Measurements from ENCODE around the gene MDFI. TPM values are rescaled to one million over a fixed set of nuclear protein-coding genes. Genes with fewer than 3 reads are reported as not detected.

Gene MDFI
- total RNA-seq, 1 experiment from 2014 or later: 96.4 TPM

DNA sequence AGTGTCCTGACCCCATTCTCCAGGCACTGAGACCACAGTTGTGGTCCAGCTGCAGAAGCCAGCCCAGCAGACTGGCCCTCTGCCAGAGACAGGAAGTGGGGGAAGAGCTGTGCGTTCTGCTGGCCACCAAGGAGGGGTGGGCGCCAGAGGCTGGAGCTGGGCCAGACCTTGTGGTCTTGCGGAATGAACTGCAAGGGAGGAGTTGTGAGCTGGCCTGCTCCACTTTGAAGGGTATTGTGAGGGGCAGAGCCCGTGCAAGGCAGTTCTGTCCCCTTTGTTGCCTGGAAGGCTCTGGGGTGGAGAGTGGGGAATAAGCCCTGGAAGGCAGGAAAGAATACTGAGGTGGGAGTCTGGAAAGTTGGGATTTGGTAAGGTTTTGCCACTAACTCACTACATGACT is 3.6 kb upstream of the MDFI start:
- Histone ChIP-seq H2AFZ (ENCODE audit: low read length) (no peak overlapping the region), H3K36me3 (ENCODE audit: low read depth, low read length) (no peaks in the 10 kb centered on the region), H3K27me3 (ENCODE audit: low read length) (no peaks in the 10 kb centered on the region), H3K9me2 (replicated peaks; ENCODE audit: low read length) (no peaks in the 10 kb centered on the region), H3K4me2 (ENCODE audit: low read length) (no peak overlapping the region), H3K9me3 (ENCODE audit: low read length) (no peaks in the 10 kb centered on the region), H3F3A (ENCODE audit: low read length, unreplicated experiment) (no peaks in the 10 kb centered on the region), H3K4me3 (ENCODE audit: low read length) (no peak overlapping the region), H3K9ac (ENCODE audit: low read length) (no peak overlapping the region), H3K4me1 (ENCODE audit: insufficient read depth, low read length) (peaks cover 7% of the 10 kb centered on the region), H3K79me2 (ENCODE audit: low read length) (peaks cover 19% of the 10 kb centered on the region), H4K20me1 (ENCODE audit: low read length) (no peaks in the 10 kb centered on the region), H3K27ac (ENCODE audit: low read length) (no peak overlapping the region)
- no TSS peak for BruUV-seq (replicated peaks)
- CTCF ChIA-PET: no interaction called here
- DNase-seq (no peak), ATAC-seq (no peak)
- POLR2A ChIA-PET (ENCODE audit: unreplicated experiment): no interaction called here
- intact Hi-C loops (cut with micrococcal nuclease): no loop called here
- TF ChIP-seq, protein P1, sequence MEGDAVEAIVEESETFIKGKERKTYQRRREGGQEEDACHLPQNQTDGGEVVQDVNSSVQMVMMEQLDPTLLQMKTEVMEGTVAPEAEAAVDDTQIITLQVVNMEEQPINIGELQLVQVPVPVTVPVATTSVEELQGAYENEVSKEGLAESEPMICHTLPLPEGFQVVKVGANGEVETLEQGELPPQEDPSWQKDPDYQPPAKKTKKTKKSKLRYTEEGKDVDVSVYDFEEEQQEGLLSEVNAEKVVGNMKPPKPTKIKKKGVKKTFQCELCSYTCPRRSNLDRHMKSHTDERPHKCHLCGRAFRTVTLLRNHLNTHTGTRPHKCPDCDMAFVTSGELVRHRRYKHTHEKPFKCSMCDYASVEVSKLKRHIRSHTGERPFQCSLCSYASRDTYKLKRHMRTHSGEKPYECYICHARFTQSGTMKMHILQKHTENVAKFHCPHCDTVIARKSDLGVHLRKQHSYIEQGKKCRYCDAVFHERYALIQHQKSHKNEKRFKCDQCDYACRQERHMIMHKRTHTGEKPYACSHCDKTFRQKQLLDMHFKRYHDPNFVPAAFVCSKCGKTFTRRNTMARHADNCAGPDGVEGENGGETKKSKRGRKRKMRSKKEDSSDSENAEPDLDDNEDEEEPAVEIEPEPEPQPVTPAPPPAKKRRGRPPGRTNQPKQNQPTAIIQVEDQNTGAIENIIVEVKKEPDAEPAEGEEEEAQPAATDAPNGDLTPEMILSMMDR (conservative IDR thresholded peaks at IDR 0.05; ENCODE audit: low read depth, low read length): no peak
- TF ChIP-seq EZH2phosphoT487 (IDR thresholded peaks at IDR 0.05; ENCODE audit: borderline replicate concordance, low read length): no peak
- TF ChIP-seq EZH2 (IDR thresholded peaks at IDR 0.05; ENCODE audit: low read length, unreplicated experiment): no peak

DNA sequence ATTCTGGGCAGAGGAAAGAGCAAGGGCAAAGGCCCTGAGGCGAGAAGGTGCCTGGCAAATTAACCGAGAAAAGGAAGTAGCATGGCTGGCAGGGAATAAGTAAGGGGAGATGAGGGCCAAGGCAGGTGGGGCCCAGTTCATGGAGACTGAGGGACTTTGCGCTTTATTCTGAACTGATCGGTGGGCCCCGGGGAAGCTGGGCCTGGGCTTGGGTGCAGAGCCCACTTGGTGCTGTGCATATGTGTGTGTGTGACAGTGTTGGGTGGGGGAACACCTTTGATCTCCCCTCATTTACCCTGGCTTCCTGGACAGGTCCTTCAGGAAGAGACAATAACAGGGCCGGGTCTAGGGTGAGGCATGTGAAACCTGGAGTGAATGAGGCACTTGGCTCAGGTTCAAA is 2.9 kb upstream of the MDFI start:
- POLR2A ChIA-PET (ENCODE audit: unreplicated experiment): no interaction called here
- H3K4me2 ChIP-seq (ENCODE audit: low read length): no peak overlapping the region
- no peaks in the 10 kb centered on the region for H3K27me3 ChIP-seq (ENCODE audit: low read length)
- H3K4me1 ChIP-seq (ENCODE audit: insufficient read depth, low read length): peaks cover 7% of the 10 kb centered on the region
- intact Hi-C loops (cut with micrococcal nuclease): no loop called here
- peaks cover 19% of the 10 kb centered on the region for H3K79me2 ChIP-seq (ENCODE audit: low read length)
- H3K9me3 ChIP-seq (ENCODE audit: low read length): no peaks in the 10 kb centered on the region
- H3K36me3 ChIP-seq (ENCODE audit: low read depth, low read length): no peaks in the 10 kb centered on the region
- H3K9me2 ChIP-seq (replicated peaks; ENCODE audit: low read length): no peaks in the 10 kb centered on the region
- TF ChIP-seq EZH2 (IDR thresholded peaks at IDR 0.05; ENCODE audit: low read length, unreplicated experiment) (no peak), EZH2phosphoT487 (IDR thresholded peaks at IDR 0.05; ENCODE audit: borderline replicate concordance, low read length) (no peak)
- TF ChIP-seq, protein P1 (conservative IDR thresholded peaks at IDR 0.05; ENCODE audit: low read depth, low read length): no peak
- CTCF ChIA-PET: no interaction called here
- no peak overlapping the region for H3K27ac ChIP-seq (ENCODE audit: low read length)
- H2AFZ ChIP-seq (ENCODE audit: low read length): no peak overlapping the region
- ATAC-seq (no peak), DNase-seq (no peak)
- no TSS peak for BruUV-seq (replicated peaks)
- H3F3A ChIP-seq (ENCODE audit: low read length, unreplicated experiment): no peaks in the 10 kb centered on the region
- no peaks in the 10 kb centered on the region for H4K20me1 ChIP-seq (ENCODE audit: low read length)
- H3K4me3 ChIP-seq (ENCODE audit: low read length): no peak overlapping the region
- H3K9ac ChIP-seq (ENCODE audit: low read length): no peak overlapping the region

DNA sequence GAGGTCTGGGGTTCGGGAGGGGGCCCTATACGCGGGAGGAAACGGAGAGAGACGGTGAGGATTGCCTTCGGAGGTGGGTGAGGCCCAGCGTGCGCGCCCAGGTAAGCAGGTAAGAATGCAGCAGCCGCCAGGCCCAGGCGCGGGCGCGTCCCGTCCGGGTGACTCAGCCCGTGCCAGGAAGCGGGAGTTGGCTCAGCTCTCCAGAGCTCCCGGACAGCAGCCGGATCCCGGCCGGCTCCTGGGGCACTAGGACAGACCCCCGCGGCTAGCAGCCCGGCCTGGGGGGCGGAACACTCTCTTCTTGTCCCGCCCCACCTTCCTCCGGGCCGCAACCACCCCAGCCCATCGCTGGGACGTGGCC is 1.5 kb upstream of the MDFI start:
- peak overlapping the region; percentile 91 for H3K4me3 ChIP-seq (ENCODE audit: low read length)
- BruUV-seq (replicated peaks): no TSS peak
- H3F3A ChIP-seq (ENCODE audit: low read length, unreplicated experiment): no peaks in the 10 kb centered on the region
- H3K27ac ChIP-seq (ENCODE audit: low read length): peak overlapping the region; percentile 51
- H3K27me3 ChIP-seq (ENCODE audit: low read length): no peaks in the 10 kb centered on the region
- intact Hi-C loops (cut with micrococcal nuclease): no loop called here
- peak overlapping the region; percentile 88 for H3K9ac ChIP-seq (ENCODE audit: low read length)
- peaks cover 7% of the 10 kb centered on the region for H3K4me1 ChIP-seq (ENCODE audit: insufficient read depth, low read length)
- ChIA-PET CTCF (interaction anchor here (0.9 to 1.0 kb wide), 2 partner anchors 34 to 149 kb away, joined by 3 read pairs; no protein-coding TSS in a partner anchor), POLR2A (ENCODE audit: unreplicated experiment) (interaction anchor here (0.6 kb wide), 2 partner anchors 34 to 144 kb away, joined by 3 to 6 read pairs; no protein-coding TSS in a partner anchor)
- no peaks in the 10 kb centered on the region for H3K9me2 ChIP-seq (replicated peaks; ENCODE audit: low read length)
- H3K4me2 ChIP-seq (ENCODE audit: low read length): peak overlapping the region; percentile 100
- H3K79me2 ChIP-seq (ENCODE audit: low read length): peaks cover 19% of the 10 kb centered on the region
- no peaks in the 10 kb centered on the region for H3K9me3 ChIP-seq (ENCODE audit: low read length)
- peak overlapping the region; percentile 95 for H2AFZ ChIP-seq (ENCODE audit: low read length)
- no peaks in the 10 kb centered on the region for H3K36me3 ChIP-seq (ENCODE audit: low read depth, low read length)
- TF ChIP-seq EZH2phosphoT487 (IDR thresholded peaks at IDR 0.05; ENCODE audit: borderline replicate concordance, low read length): no peak
- TF ChIP-seq, protein P1 (conservative IDR thresholded peaks at IDR 0.05; ENCODE audit: low read depth, low read length): no peak
- no peak for TF ChIP-seq EZH2 (IDR thresholded peaks at IDR 0.05; ENCODE audit: low read length, unreplicated experiment)
- DNase-seq (peak; percentile 91), ATAC-seq (peak; percentile 94)
- H4K20me1 ChIP-seq (ENCODE audit: low read length): no peaks in the 10 kb centered on the region

Data from PC-3 (cell line).